GM12865 (cell line): ENCODE results near the gene SSUH2.

ENCODE experiments used
- DNase-seq: peaks from one replicate; pipeline ENCODE4 v3.0.0; 2010; ENCODE audit warnings: low read depth
- H3K4me3 ChIP-seq: 2 replicates; pipeline ENCODE4 v1.5.1; 2011; ENCODE audit warnings: mild to moderate bottlenecking, low read depth, low read length, control low read depth
- TF ChIP-seq, protein P1 (sequence below): IDR thresholded peaks from 2 replicates; pipeline ENCODE4 v1.5.1; 2011; ENCODE audit warnings: low read length, control low read depth, low read depth, inconsistent platforms; ENCODE audit not compliant: insufficient read depth; ENCODE audit errors: missing control alignments

The SSUH2 gene

DNA sequence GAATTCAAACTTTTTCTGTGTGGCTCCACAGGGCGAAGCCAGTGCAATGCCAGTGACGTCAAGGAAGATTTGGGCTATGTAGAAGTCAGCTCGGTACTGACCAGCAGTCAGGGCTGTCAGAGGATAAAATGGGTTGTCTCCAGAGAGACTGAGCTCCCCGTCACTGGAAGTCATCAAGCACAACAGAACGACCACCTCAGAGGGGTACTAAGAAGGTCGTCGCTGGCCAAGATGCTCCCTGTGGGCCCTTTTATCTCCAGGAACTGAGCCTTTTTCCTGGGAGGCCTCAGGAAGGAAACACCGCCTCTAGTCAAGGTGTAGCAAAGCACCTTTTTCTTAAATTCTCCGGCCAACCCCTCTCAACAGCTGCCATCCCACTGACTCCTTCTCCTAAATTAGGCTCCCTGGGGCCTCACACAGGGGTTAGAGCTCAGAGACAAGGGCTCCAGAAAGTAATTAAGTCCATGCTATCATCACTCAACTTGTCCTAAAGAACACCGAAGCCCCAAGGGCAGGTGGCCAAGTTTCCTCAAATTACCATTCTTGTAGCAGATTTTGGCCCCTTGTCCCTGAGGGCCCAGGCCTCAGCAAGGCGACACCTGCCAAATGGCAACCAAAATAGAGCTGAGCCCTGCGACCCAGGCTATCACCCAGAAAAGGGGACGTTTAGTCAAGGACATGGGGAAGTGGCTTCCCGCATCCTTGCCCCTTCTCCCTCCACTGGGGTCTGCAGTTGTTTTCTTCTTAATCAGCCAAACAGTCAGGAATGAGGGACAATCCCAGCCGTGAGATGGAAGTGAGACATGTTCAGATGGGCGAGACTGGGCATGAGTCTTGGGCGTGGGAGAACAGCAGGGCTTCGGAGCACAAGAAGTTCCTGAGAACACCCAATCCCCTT, 48.0 kb downstream of the SSUH2 start:
- TF ChIP-seq, protein P1, sequence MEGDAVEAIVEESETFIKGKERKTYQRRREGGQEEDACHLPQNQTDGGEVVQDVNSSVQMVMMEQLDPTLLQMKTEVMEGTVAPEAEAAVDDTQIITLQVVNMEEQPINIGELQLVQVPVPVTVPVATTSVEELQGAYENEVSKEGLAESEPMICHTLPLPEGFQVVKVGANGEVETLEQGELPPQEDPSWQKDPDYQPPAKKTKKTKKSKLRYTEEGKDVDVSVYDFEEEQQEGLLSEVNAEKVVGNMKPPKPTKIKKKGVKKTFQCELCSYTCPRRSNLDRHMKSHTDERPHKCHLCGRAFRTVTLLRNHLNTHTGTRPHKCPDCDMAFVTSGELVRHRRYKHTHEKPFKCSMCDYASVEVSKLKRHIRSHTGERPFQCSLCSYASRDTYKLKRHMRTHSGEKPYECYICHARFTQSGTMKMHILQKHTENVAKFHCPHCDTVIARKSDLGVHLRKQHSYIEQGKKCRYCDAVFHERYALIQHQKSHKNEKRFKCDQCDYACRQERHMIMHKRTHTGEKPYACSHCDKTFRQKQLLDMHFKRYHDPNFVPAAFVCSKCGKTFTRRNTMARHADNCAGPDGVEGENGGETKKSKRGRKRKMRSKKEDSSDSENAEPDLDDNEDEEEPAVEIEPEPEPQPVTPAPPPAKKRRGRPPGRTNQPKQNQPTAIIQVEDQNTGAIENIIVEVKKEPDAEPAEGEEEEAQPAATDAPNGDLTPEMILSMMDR, result no peak
- no peak overlapping the region for H3K4me3 ChIP-seq
- no peak for DNase-seq

DNA sequence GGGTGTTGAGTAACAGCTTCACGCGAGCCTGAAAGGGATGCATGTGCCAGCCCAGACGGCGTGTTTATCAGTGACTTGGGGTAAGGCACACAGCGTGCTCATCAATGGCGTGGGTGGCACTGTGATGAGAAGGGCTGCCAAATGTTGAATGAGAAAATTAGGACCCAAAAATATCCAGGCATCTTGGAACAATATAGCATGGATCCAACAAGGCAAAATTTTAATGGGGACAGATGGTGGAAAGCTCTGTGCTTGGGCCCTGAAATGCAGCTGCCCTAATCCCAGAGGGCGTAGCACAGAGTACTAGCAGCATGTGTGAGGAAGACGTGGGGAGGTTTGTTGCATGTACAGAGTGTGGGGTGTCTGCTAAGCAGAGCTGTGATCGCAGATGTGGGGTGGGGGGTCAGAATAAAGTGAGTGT, 48.9 kb downstream of the SSUH2 start:
- no peak overlapping the region for H3K4me3 ChIP-seq
- no peak for DNase-seq
- TF ChIP-seq, protein P1, result no peak

GRCh38 chr3:8595252-8595651, 49.3 kb downstream of the SSUH2 start:
- TF ChIP-seq, protein P1, result no peak
- no peak overlapping the region for H3K4me3 ChIP-seq
- no peak for DNase-seq

- TF ChIP-seq, protein P1, result no peak
- H3K4me3 ChIP-seq, result no peak overlapping the region
- no peak for DNase-seq
These were observed 51.4 kb downstream of the SSUH2 start for GRCh38 chr3:8593021-8593827.

DNA sequence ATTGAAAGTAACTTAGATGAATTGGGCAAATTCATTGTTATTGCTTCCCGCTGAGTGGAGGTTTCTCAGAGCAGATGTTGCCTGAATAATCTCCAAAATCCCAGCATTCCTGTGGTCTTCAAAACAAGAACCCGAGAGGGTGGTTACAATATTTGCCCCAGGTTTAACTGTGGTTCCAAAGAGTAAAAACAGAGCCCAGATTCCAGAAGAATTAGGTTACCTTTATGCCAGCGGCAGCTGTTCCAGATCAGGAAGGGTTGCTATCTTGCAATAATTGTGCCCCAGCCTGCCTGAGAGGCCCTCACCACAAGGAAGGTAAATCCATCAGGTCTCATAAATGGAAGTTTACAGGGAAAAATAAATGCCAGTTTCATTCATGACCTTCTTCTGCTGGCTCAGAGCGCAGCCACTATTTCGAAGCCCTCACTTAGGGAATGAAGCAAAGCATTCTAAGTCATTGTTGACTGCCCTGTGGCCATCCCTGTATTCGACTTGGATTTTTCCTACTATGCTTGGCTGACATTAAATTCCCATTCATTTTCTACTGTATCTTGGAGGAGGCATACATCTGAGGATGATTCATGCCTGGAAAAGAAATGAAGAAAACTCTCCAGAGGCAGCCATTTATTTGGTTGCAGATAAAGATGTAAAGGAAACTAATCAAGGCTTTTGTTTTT, 54.6 kb downstream of the SSUH2 start:
- TF ChIP-seq, protein P1, result no peak
- H3K4me3 ChIP-seq, result no peak overlapping the region
- no peak for DNase-seq

DNA sequence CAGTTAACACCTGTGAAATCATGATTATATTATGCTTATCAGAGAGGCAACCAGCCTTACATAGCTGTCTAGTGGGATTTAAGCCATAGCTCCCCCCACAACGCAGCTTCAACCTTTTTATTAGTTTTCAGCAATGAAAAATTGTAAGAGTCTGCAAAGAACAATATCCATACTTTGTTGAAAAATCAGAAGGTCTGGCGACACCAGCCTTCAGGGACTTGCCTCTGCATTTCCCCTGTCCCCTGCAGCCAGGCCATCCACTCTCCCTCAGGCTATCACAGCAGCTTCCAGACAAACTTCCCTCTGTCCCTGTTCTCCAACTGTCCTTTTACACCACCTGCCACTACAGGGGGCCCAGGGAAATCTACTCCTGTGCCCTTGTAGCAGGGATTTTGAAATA, 59.9 kb downstream of the SSUH2 start:
- H3K4me3 ChIP-seq, result no peak overlapping the region
- TF ChIP-seq, protein P1, result no peak
- no peak for DNase-seq
